Liver (tissue), 3 donors: ENCODE measurements around the gene OSTC.

Experiments used
- NR2F2 ChIP-seq: IDR thresholded peaks from 2 replicates; pipeline ENCODE4 v1.6.1; 2016; ENCODE audit warnings: antibody characterized with exemption
- RAD21 ChIP-seq, 2 donors: IDR thresholded peaks; 2 replicates each; pipeline ENCODE4 v1.6.1; 2016; ENCODE audit warnings: antibody characterized with exemption in 2 of 2, mild to moderate bottlenecking in 2 of 2
- TF ChIP-seq, protein P1 (sequence below): fragments of 150-350 bp; IDR thresholded peaks from 2 replicates; pipeline ENCODE4 v1.5.1; 2017; ENCODE audit warnings: improper control_type of control experiment, low read depth, low read length; ENCODE audit not compliant: missing input control
- donor health status: healthy.
- donor health status: healthy.

GRCh38 chr4:108685036-108685686, 34.8 kb downstream of the OSTC start:
- TF ChIP-seq, protein P1, sequence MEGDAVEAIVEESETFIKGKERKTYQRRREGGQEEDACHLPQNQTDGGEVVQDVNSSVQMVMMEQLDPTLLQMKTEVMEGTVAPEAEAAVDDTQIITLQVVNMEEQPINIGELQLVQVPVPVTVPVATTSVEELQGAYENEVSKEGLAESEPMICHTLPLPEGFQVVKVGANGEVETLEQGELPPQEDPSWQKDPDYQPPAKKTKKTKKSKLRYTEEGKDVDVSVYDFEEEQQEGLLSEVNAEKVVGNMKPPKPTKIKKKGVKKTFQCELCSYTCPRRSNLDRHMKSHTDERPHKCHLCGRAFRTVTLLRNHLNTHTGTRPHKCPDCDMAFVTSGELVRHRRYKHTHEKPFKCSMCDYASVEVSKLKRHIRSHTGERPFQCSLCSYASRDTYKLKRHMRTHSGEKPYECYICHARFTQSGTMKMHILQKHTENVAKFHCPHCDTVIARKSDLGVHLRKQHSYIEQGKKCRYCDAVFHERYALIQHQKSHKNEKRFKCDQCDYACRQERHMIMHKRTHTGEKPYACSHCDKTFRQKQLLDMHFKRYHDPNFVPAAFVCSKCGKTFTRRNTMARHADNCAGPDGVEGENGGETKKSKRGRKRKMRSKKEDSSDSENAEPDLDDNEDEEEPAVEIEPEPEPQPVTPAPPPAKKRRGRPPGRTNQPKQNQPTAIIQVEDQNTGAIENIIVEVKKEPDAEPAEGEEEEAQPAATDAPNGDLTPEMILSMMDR, result no peak
- no peak for TF ChIP-seq NR2F2
- TF ChIP-seq RAD21 (IDR thresholded peaks at IDR 0.05), result no peak
